Muscle layer of duodenum (tissue), 2 donors: ENCODE results near the gene SNX8.

Experiments
- H3K27ac ChIP-seq: one replicate; pipeline ENCODE4 v1.7.0; 2013; ENCODE audit warnings: mild to moderate bottlenecking, low read length
- H3K27me3 ChIP-seq: one replicate; pipeline ENCODE4 v1.7.0; 2013; ENCODE audit warnings: low read depth, mild to moderate bottlenecking, control low read depth, low read length
- H3K36me3 ChIP-seq, 2 donors: one replicate each; pipeline ENCODE4 v1.7.0; 2013; ENCODE audit warnings: low read length in 2 of 2, control low read depth in 1 of 2, mild to moderate bottlenecking in 1 of 2; ENCODE audit not compliant: insufficient read depth in 2 of 2, control insufficient read depth in 1 of 2
- H3K4me1 ChIP-seq, 2 donors: one replicate each; pipeline ENCODE4 v1.7.0; 2013; ENCODE audit warnings: low read length in 2 of 2, mild to moderate bottlenecking in 2 of 2, control low read depth in 1 of 2, moderate library complexity in 1 of 2; ENCODE audit not compliant: insufficient read depth in 2 of 2, control insufficient read depth in 1 of 2
- H3K4me3 ChIP-seq, 2 donors: one replicate each; pipeline ENCODE4 v1.7.0; 2013; ENCODE audit warnings: low read length in 2 of 2, low read depth in 1 of 2, mild to moderate bottlenecking in 1 of 2
- H3K9me3 ChIP-seq, 2 donors: one replicate each; pipeline ENCODE4 v1.7.0; 2013; ENCODE audit warnings: low read length in 2 of 2, control low read depth in 1 of 2, mild to moderate bottlenecking in 1 of 2; ENCODE audit not compliant: control insufficient read depth in 1 of 2
- donor health status: healthy.

The SNX8 gene

GRCh38 chr7:2224934-2225333, 89.3 kb downstream of the SNX8 start:
- Histone ChIP-seq H3K27me3 (no peaks in the 10 kb centered on the region), H3K36me3 (peaks cover 19 to 76% of the 10 kb centered on the region in 2 donors), H3K9me3 (no peaks in the 10 kb centered on the region), H3K4me1 (peaks cover 0 to 3% of the 10 kb centered on the region in 2 donors), H3K27ac (no peak overlapping the region), H3K4me3 (no peak overlapping the region)

GRCh38 chr7:2224491-2224928, 89.7 kb downstream of the SNX8 start:
- Histone ChIP-seq H3K36me3 (peaks cover 17 to 73% of the 10 kb centered on the region in 2 donors), H3K9me3 (no peaks in the 10 kb centered on the region), H3K4me3 (no peak overlapping the region), H3K27ac (no peak overlapping the region), H3K27me3 (no peaks in the 10 kb centered on the region), H3K4me1 (no peaks in the 10 kb centered on the region)

- Histone ChIP-seq H3K9me3 (no peaks in the 10 kb centered on the region), H3K36me3 (peaks cover 13 to 80% of the 10 kb centered on the region in 2 donors), H3K4me1 (no peaks in the 10 kb centered on the region), H3K4me3 (no peak overlapping the region), H3K27me3 (no peaks in the 10 kb centered on the region), H3K27ac (no peak overlapping the region)
Measured at GRCh38 chr7:2223321-2223720, 90.9 kb downstream of the SNX8 start.

- H3K9me3 ChIP-seq = no peaks in the 10 kb centered on the region
- H3K36me3 ChIP-seq = peaks cover 13 to 81% of the 10 kb centered on the region in 2 donors
- H3K4me1 ChIP-seq = no peaks in the 10 kb centered on the region
- H3K27me3 ChIP-seq = no peaks in the 10 kb centered on the region
- no peak overlapping the region for H3K4me3 ChIP-seq
- no peak overlapping the region for H3K27ac ChIP-seq
Measured at GRCh38 chr7:2222516-2222915, 91.7 kb downstream of the SNX8 start.

- no peaks in the 10 kb centered on the region for H3K9me3 ChIP-seq
- no peaks in the 10 kb centered on the region for H3K27me3 ChIP-seq
- peaks cover 20 to 82% of the 10 kb centered on the region in 2 donors for H3K36me3 ChIP-seq
- H3K27ac ChIP-seq = no peak overlapping the region
- no peak overlapping the region for H3K4me3 ChIP-seq
- H3K4me1 ChIP-seq = no peaks in the 10 kb centered on the region
Measured at GRCh38 chr7:2220954-2221353, 93.3 kb downstream of the SNX8 start.

GRCh38 chr7:2220506-2220905, 93.7 kb downstream of the SNX8 start:
- H3K4me3 ChIP-seq = no peak overlapping the region
- no peaks in the 10 kb centered on the region for H3K27me3 ChIP-seq
- no peaks in the 10 kb centered on the region for H3K9me3 ChIP-seq
- H3K36me3 ChIP-seq = peaks cover 20 to 82% of the 10 kb centered on the region in 2 donors
- H3K4me1 ChIP-seq = no peaks in the 10 kb centered on the region
- no peak overlapping the region for H3K27ac ChIP-seq

- no peaks in the 10 kb centered on the region for H3K9me3 ChIP-seq
- H3K27me3 ChIP-seq = no peaks in the 10 kb centered on the region
- H3K4me1 ChIP-seq = no peaks in the 10 kb centered on the region
- H3K4me3 ChIP-seq = no peak overlapping the region
- H3K36me3 ChIP-seq = peaks cover 18 to 82% of the 10 kb centered on the region in 2 donors
- H3K27ac ChIP-seq = no peak overlapping the region
Measured at GRCh38 chr7:2220030-2220429, 94.2 kb downstream of the SNX8 start.

- no peak overlapping the region for H3K27ac ChIP-seq
- no peak overlapping the region for H3K4me3 ChIP-seq
- no peaks in the 10 kb centered on the region for H3K4me1 ChIP-seq
- H3K27me3 ChIP-seq = no peaks in the 10 kb centered on the region
- peaks cover 14 to 82% of the 10 kb centered on the region in 2 donors for H3K36me3 ChIP-seq
- H3K9me3 ChIP-seq = no peaks in the 10 kb centered on the region
Measured at GRCh38 chr7:2219606-2220005, 94.6 kb downstream of the SNX8 start.

GRCh38 chr7:2219136-2219535, 95.1 kb downstream of the SNX8 start:
- no peak overlapping the region for H3K27ac ChIP-seq
- no peak overlapping the region for H3K4me3 ChIP-seq
- no peaks in the 10 kb centered on the region for H3K9me3 ChIP-seq
- no peaks in the 10 kb centered on the region for H3K27me3 ChIP-seq
- H3K4me1 ChIP-seq = no peaks in the 10 kb centered on the region
- H3K36me3 ChIP-seq = peaks cover 14 to 86% of the 10 kb centered on the region in 2 donors

- Histone ChIP-seq H3K9me3 (no peaks in the 10 kb centered on the region), H3K27me3 (no peaks in the 10 kb centered on the region), H3K4me3 (no peak overlapping the region), H3K27ac (no peak overlapping the region), H3K4me1 (no peaks in the 10 kb centered on the region), H3K36me3 (peaks cover 14 to 86% of the 10 kb centered on the region in 2 donors)
Measured at GRCh38 chr7:2218444-2218785, 95.8 kb downstream of the SNX8 start.

- H3K9me3 ChIP-seq = no peaks in the 10 kb centered on the region
- H3K27me3 ChIP-seq = no peaks in the 10 kb centered on the region
- H3K27ac ChIP-seq = no peak overlapping the region
- peaks cover 14 to 86% of the 10 kb centered on the region in 2 donors for H3K36me3 ChIP-seq
- H3K4me1 ChIP-seq = no peaks in the 10 kb centered on the region
- no peak overlapping the region for H3K4me3 ChIP-seq
Measured at GRCh38 chr7:2217716-2218443, 96.4 kb downstream of the SNX8 start.

GRCh38 chr7:2217206-2217605, 97.0 kb downstream of the SNX8 start:
- Histone ChIP-seq H3K4me3 (no peak overlapping the region), H3K27me3 (no peaks in the 10 kb centered on the region), H3K27ac (no peak overlapping the region), H3K4me1 (no peaks in the 10 kb centered on the region), H3K9me3 (no peaks in the 10 kb centered on the region), H3K36me3 (peaks cover 14 to 86% of the 10 kb centered on the region in 2 donors)
